Measurements from ENCODE around the gene ZNF37A. TPM values are rescaled to one million over a fixed set of nuclear protein-coding genes. Genes with fewer than 3 reads are reported as not detected.

Gene ZNF37A
- total RNA-seq, 3 donors from 2014 or later (not counting 1 experiment from before 2014, with no cell fraction given) = 11.3 to 22.2 (median 19.5) TPM

- H3K4me3 ChIP-seq (ENCODE audit: low read length) = no peak overlapping the region
- H3K27ac ChIP-seq (ENCODE audit: low read length) = no peak overlapping the region
- Mint-ChIP-seq H3K36me3 (peaks cover 13% of the 10 kb centered on the region), H3K9me3 (peaks cover 7 to 13% of the 10 kb centered on the region in 2 donors), H3K27me3 (ENCODE audit: low read depth in 2 of 2) (no peaks in the 10 kb centered on the region), H3K4me1 (no peaks in the 10 kb centered on the region), H3K27ac (no peak overlapping the region), H3K4me3 (no peak overlapping the region)
- TF ChIP-seq CTCF (IDR thresholded peaks at IDR 0.05) = no peak
- H3K27me3 ChIP-seq (ENCODE audit: control insufficient read depth, insufficient read depth, low read length) = no peaks in the 10 kb centered on the region
- WGBS (ENCODE audit: insufficient coverage) = 91% methylated on average over 37 of the region's 37 CpGs
- H3K36me3 ChIP-seq (ENCODE audit: control insufficient read depth, insufficient read depth, low read length) = no peaks in the 10 kb centered on the region
- intact Hi-C loops (cut with micrococcal nuclease) = no loop called here
- H3K4me1 ChIP-seq (ENCODE audit: control insufficient read depth, insufficient read depth, low read length) = no peaks in the 10 kb centered on the region
- no peak for DNase-seq
- ATAC-seq = no peak
- H3K9me3 ChIP-seq (ENCODE audit: control insufficient read depth, insufficient read depth, low read length) = peaks cover 19% of the 10 kb centered on the region
These were observed 62.5 kb downstream of the ZNF37A start for GRCh38 chr10:38156416-38157269.

- intact Hi-C loops (cut with micrococcal nuclease) = no loop called here
- Histone ChIP-seq H3K27ac (ENCODE audit: low read length) (no peak overlapping the region), H3K27me3 (ENCODE audit: control insufficient read depth, insufficient read depth, low read length) (no peaks in the 10 kb centered on the region), H3K4me3 (ENCODE audit: low read length) (no peak overlapping the region), H3K9me3 (ENCODE audit: control insufficient read depth, insufficient read depth, low read length) (peaks cover 18% of the 10 kb centered on the region), H3K4me1 (ENCODE audit: control insufficient read depth, insufficient read depth, low read length) (no peaks in the 10 kb centered on the region), H3K36me3 (ENCODE audit: control insufficient read depth, insufficient read depth, low read length) (no peaks in the 10 kb centered on the region)
- Mint-ChIP-seq H3K4me1 (no peaks in the 10 kb centered on the region), H3K9me3 (peaks cover 7 to 13% of the 10 kb centered on the region in 2 donors), H3K27ac (no peak overlapping the region), H3K27me3 (ENCODE audit: low read depth in 2 of 2) (no peaks in the 10 kb centered on the region), H3K4me3 (no peak overlapping the region), H3K36me3 (peaks cover 13% of the 10 kb centered on the region)
- TF ChIP-seq CTCF (IDR thresholded peaks at IDR 0.05) = no peak
- WGBS (ENCODE audit: insufficient coverage) = 94% methylated on average over 7 of the region's 10 CpGs
- ATAC-seq = no peak
- no peak for DNase-seq
These were observed 63.1 kb downstream of the ZNF37A start for GRCh38 chr10:38157270-38157685.

GRCh38 chr10:38159004-38159403 is 64.9 kb downstream of the ZNF37A start:
- H3K36me3 ChIP-seq (ENCODE audit: control insufficient read depth, insufficient read depth, low read length) = no peaks in the 10 kb centered on the region
- Mint-ChIP-seq H3K4me3 (no peak overlapping the region), H3K27me3 (ENCODE audit: low read depth in 2 of 2) (no peaks in the 10 kb centered on the region), H3K4me1 (no peaks in the 10 kb centered on the region), H3K36me3 (peaks cover 13% of the 10 kb centered on the region), H3K27ac (no peak overlapping the region), H3K9me3 (peaks cover 7 to 13% of the 10 kb centered on the region in 2 donors)
- TF ChIP-seq CTCF (IDR thresholded peaks at IDR 0.05) = no peak
- ATAC-seq (no peak), DNase-seq (no peak)
- no peaks in the 10 kb centered on the region for H3K4me1 ChIP-seq (ENCODE audit: control insufficient read depth, insufficient read depth, low read length)
- peaks cover 18% of the 10 kb centered on the region for H3K9me3 ChIP-seq (ENCODE audit: control insufficient read depth, insufficient read depth, low read length)
- 67% methylated on average over 1 of the region's 2 CpGs for WGBS (ENCODE audit: insufficient coverage)
- no peak overlapping the region for H3K27ac ChIP-seq (ENCODE audit: low read length)
- no peak overlapping the region for H3K4me3 ChIP-seq (ENCODE audit: low read length)
- intact Hi-C loops (cut with micrococcal nuclease) = no loop called here
- H3K27me3 ChIP-seq (ENCODE audit: control insufficient read depth, insufficient read depth, low read length) = no peaks in the 10 kb centered on the region

All from natural killer cell (primary cell).